Activated B cell treated with CpG ODN at 0.5 μM for 24 hours (primary cell): ENCODE results near the gene TC2N. TPM values are rescaled to one million over a fixed set of nuclear protein-coding genes. Genes with fewer than 3 reads are reported as not detected.
"Not testable (repeated sequence)": the region's sequence is repeated elsewhere in the genome, so short reads cannot be mapped to it uniquely, and the experiment has no call there.

Experiments used
- ATAC-seq: fragments of 200-7000 bp; cut with Tn5 transposase; one replicate; pipeline ENCODE4 v1.10.0; 2021; ENCODE audit warnings: low read depth, mild to moderate bottlenecking, moderate library complexity
- CTCF ChIA-PET: fragments of 350-600 bp; sonication (Branson Sonifier 250); formaldehyde crosslinking; loops from one replicate; lab custom pipeline; 2021; ENCODE audit warnings: antibody characterized with exemption; lab: Charles Lee
- POLR2A ChIA-PET: fragments of 350-600 bp; sonication (Branson Sonifier 250); formaldehyde crosslinking; loops from one replicate; lab custom pipeline; 2021; ENCODE audit warnings: antibody characterized with exemption; lab: Charles Lee
- DNase-seq: peaks from one replicate; pipeline ENCODE4 v3.0.0; 2022
- H3K27ac Mint-ChIP-seq: one replicate; pipeline ENCODE4 v1.8.0; 2020; ENCODE audit warnings: mixed read lengths
- H3K27me3 Mint-ChIP-seq: one replicate; pipeline ENCODE4 v1.8.0; 2021; ENCODE audit warnings: mixed read lengths
- H3K36me3 Mint-ChIP-seq: one replicate; pipeline ENCODE4 v1.8.0; 2021; ENCODE audit warnings: low read depth, mixed read lengths
- H3K4me1 Mint-ChIP-seq: one replicate; pipeline ENCODE4 v1.8.0; 2021; ENCODE audit warnings: mixed read lengths
- H3K4me3 Mint-ChIP-seq: one replicate; pipeline ENCODE4 v1.8.0; 2020; ENCODE audit warnings: mild to moderate bottlenecking, mixed read lengths
- H3K9me3 Mint-ChIP-seq: one replicate; pipeline ENCODE4 v1.8.0; 2020; ENCODE audit warnings: mixed read lengths
- CTCF ChIP-seq: fragments of 200-600 bp; IDR thresholded peaks from one replicate; pipeline ENCODE4 v1.8.0; 2022; ENCODE audit warnings: antibody characterized with exemption, mild to moderate bottlenecking
- intact Hi-C: fragments of 100-400 bp; cut with micrococcal nuclease; formaldehyde crosslinking; loops from one replicate; pipeline ENCODE4 v1.15.1; 2024
- total RNA-seq: library from RNA; stranded (reverse); gene quantifications from 2 replicates; pipeline ENCODE4 v1.2.3, GENCODE V29; 2022

The TC2N gene
- total RNA-seq, 1 donor from 2014 or later, result 12.1 TPM

GRCh38 chr14:91743305-91743653, 124.1 kb downstream of the TC2N start:
- Mint-ChIP-seq H3K36me3 (no peaks in the 10 kb centered on the region), H3K9me3 (no peaks in the 10 kb centered on the region), H3K4me3 (no peak overlapping the region), H3K27me3 (peaks cover 3% of the 10 kb centered on the region), H3K27ac (no peak overlapping the region), H3K4me1 (no peaks in the 10 kb centered on the region)
- TF ChIP-seq CTCF, result no peak
- ATAC-seq, result no peak
- no peak for DNase-seq
- intact Hi-C loops, result no loop called here
- CTCF ChIA-PET, result no interaction called here
- POLR2A ChIA-PET, result interaction anchor here (0.5 kb wide), 1 partner anchor 1332 kb away, joined by 4 read pairs; no protein-coding TSS in a partner anchor

GRCh38 chr14:91742621-91743304, 124.6 kb downstream of the TC2N start:
- H3K27ac Mint-ChIP-seq, result no peak overlapping the region
- POLR2A ChIA-PET, result interaction anchor here (0.5 kb wide), 1 partner anchor 1333 kb away, joined by 4 read pairs; no protein-coding TSS in a partner anchor

GRCh38 chr14:91739867-91740266, 127.5 kb downstream of the TC2N start:
- H3K4me3 Mint-ChIP-seq, H3K36me3 Mint-ChIP-seq, CTCF ChIA-PET, DNase-seq, H3K27ac Mint-ChIP-seq, POLR2A ChIA-PET, ATAC-seq, H3K4me1 Mint-ChIP-seq, H3K9me3 Mint-ChIP-seq, intact Hi-C loops, H3K27me3 Mint-ChIP-seq: not testable (repeated sequence)

More at GRCh38 chr14:91742621-91743304, 124.6 kb downstream of the TC2N start:
- Mint-ChIP-seq H3K27me3 (peaks cover 3% of the 10 kb centered on the region), H3K9me3 (no peaks in the 10 kb centered on the region), H3K36me3 (no peaks in the 10 kb centered on the region), H3K4me1 (no peaks in the 10 kb centered on the region), H3K4me3 (no peak overlapping the region)
- CTCF ChIA-PET, result no interaction called here
- TF ChIP-seq CTCF, result no peak
- intact Hi-C loops, result no loop called here
- DNase-seq, result no peak
- ATAC-seq, result no peak

- Mint-ChIP-seq H3K9me3 (no peaks in the 10 kb centered on the region), H3K27me3 (peaks cover 14% of the 10 kb centered on the region), H3K27ac (no peak overlapping the region), H3K36me3 (no peaks in the 10 kb centered on the region), H3K4me1 (no peaks in the 10 kb centered on the region), H3K4me3 (no peak overlapping the region)
- CTCF ChIA-PET, result no interaction called here
- POLR2A ChIA-PET, result no interaction called here
- ATAC-seq (no peak), DNase-seq (no peak)
- TF ChIP-seq CTCF, result no peak
- intact Hi-C loops, result no loop called here
Observed at GRCh38 chr14:91737619-91738018, 129.7 kb downstream of the TC2N start.

- ATAC-seq, result no peak
- CTCF ChIA-PET, result no interaction called here
- Mint-ChIP-seq H3K27ac (no peak overlapping the region), H3K9me3 (no peaks in the 10 kb centered on the region), H3K4me3 (no peak overlapping the region), H3K27me3 (peaks cover 18% of the 10 kb centered on the region), H3K4me1 (no peaks in the 10 kb centered on the region), H3K36me3 (no peaks in the 10 kb centered on the region)
- DNase-seq, result no peak
- POLR2A ChIA-PET, result no interaction called here
- TF ChIP-seq CTCF, result no peak
- intact Hi-C loops, result no loop called here
Observed at GRCh38 chr14:91732859-91733477, 134.4 kb downstream of the TC2N start.
